PC-3 (cell line): ENCODE measurements around the gene CRYBG3. TPM values are rescaled to one million over a fixed set of nuclear protein-coding genes. Genes with fewer than 3 reads are reported as not detected.

Source experiments
- ATAC-seq: fragments of 200-7000 bp; cut with Tn5 transposase; 2 replicates; pipeline ENCODE4 v1.9.1; 2020; ENCODE audit warnings: mild to moderate bottlenecking, moderate library complexity
- BruUV-seq: library from RNA; stranded (reverse); fragments of 400-500 nt; replicated peaks from 2 replicates; lab custom pipeline; 2021; lab: Mats Ljungman, UMichigan
- CTCF ChIA-PET: fragments of 300-600 bp; sonication (Branson Sonifier 250); formaldehyde crosslinking; loops from one replicate; lab custom pipeline; 2022; ENCODE audit warnings: antibody characterized with exemption; lab: Charles Lee
- POLR2A ChIA-PET: fragments of 300-600 bp; sonication (Branson Sonifier 250); formaldehyde crosslinking; loops from one replicate; lab custom pipeline; 2022; ENCODE audit warnings: antibody characterized with exemption; ENCODE audit not compliant: unreplicated experiment; lab: Charles Lee
- DNase-seq: peaks from one replicate; pipeline ENCODE4 v3.0.0-alpha.2; 2015
- H2AFZ ChIP-seq: fragments of 300-600 bp; sonication (generic); 2 replicates; pipeline ENCODE4 v1.6.0; 2016; ENCODE audit warnings: antibody characterized with exemption, low read length
- H3F3A ChIP-seq: fragments of 300-600 bp; sonication (generic); one replicate; pipeline ENCODE4 v1.6.0; 2017; ENCODE audit warnings: antibody characterized with exemption, low read length, control low read depth, mild to moderate bottlenecking; ENCODE audit not compliant: unreplicated experiment
- H3K27ac ChIP-seq: fragments of 300-600 bp; sonication (generic); 2 replicates; pipeline ENCODE4 v1.5.1; 2016; ENCODE audit warnings: mild to moderate bottlenecking, low read length
- H3K27me3 ChIP-seq: fragments of 300-600 bp; sonication (generic); 2 replicates; pipeline ENCODE4 v1.6.1; 2016; ENCODE audit warnings: low read length, mixed read lengths
- H3K36me3 ChIP-seq: fragments of 300-600 bp; sonication (generic); 2 replicates; pipeline ENCODE4 v1.6.1; 2016; ENCODE audit warnings: low read depth, mixed run types, low read length, mixed read lengths
- H3K4me1 ChIP-seq: fragments of 300-600 bp; sonication (generic); 2 replicates; pipeline ENCODE4 v1.5.1; 2016; ENCODE audit warnings: low read length; ENCODE audit not compliant: insufficient read depth
- H3K4me2 ChIP-seq: fragments of 300-600 bp; sonication (generic); 2 replicates; pipeline ENCODE4 v1.6.0; 2016; ENCODE audit warnings: low read length
- H3K4me3 ChIP-seq: fragments of 300-600 bp; sonication (generic); 2 replicates; pipeline ENCODE4 v1.5.1; 2016; ENCODE audit warnings: mild to moderate bottlenecking, low read length, mixed read lengths
- H3K79me2 ChIP-seq: fragments of 300-600 bp; sonication (generic); 2 replicates; pipeline ENCODE4 v1.6.1; 2017; ENCODE audit warnings: low read length, mixed read lengths
- H3K9ac ChIP-seq: fragments of 300-600 bp; sonication (generic); 2 replicates; pipeline ENCODE4 v1.6.0; 2016; ENCODE audit warnings: mild to moderate bottlenecking, low read length
- H3K9me2 ChIP-seq: fragments of 300-600 bp; sonication (generic); replicated peaks from 2 replicates; pipeline ENCODE4 v1.6.1; 2016; ENCODE audit warnings: mixed run types, low read length, mixed read lengths
- H3K9me3 ChIP-seq: fragments of 300-600 bp; sonication (generic); 2 replicates; pipeline ENCODE4 v1.6.1; 2016; ENCODE audit warnings: low read length, mixed read lengths
- H4K20me1 ChIP-seq: fragments of 300-600 bp; sonication (generic); 2 replicates; pipeline ENCODE4 v1.6.1; 2016; ENCODE audit warnings: low read length, mixed read lengths
- CTCF ChIP-seq: fragments of 300-600 bp; sonication (generic); conservative IDR thresholded peaks from 2 replicates; pipeline ENCODE4 v1.5.1; 2017; ENCODE audit warnings: antibody characterized with exemption, low read depth, mild to moderate bottlenecking, low read length
- EZH2 ChIP-seq: fragments of 300-600 bp; sonication (generic); IDR thresholded peaks from one replicate; pipeline ENCODE4 v1.6.1; 2017; ENCODE audit warnings: antibody characterized with exemption, mild to moderate bottlenecking, low read length; ENCODE audit not compliant: unreplicated experiment
- EZH2phosphoT487 ChIP-seq: fragments of 300-600 bp; sonication (generic); IDR thresholded peaks from 2 replicates; pipeline ENCODE4 v1.6.1; 2018; ENCODE audit warnings: mild to moderate bottlenecking, antibody characterized with exemption, low read length, borderline replicate concordance
- intact Hi-C: fragments of 100-400 bp; cut with micrococcal nuclease; formaldehyde crosslinking; loops from 2 replicates; pipeline ENCODE4 v1.9.0; 2023
- total RNA-seq: library from RNA; depleted of rRNA; stranded (reverse); fragments of >200 nt; gene quantifications from 2 replicates; pipeline ENCODE4 v1.2.3, GENCODE V29; 2014

The CRYBG3 gene
- total RNA-seq, 1 experiment from 2014 or later: 11.4 TPM

- Histone ChIP-seq H3K36me3 (peaks cover 17% of the 10 kb centered on the region; the same call in 1 of the 2 replicates), H4K20me1 (no peaks in the 10 kb centered on the region; the same call in 1 of the 2 replicates), H3K9me3 (no peaks in the 10 kb centered on the region), H3K27me3 (no peaks in the 10 kb centered on the region), H3F3A (no peaks in the 10 kb centered on the region), H3K4me2 (peak overlapping the region; percentile 92), H3K27ac (no peak overlapping the region), H3K79me2 (peaks cover 65% of the 10 kb centered on the region), H3K9ac (no peak overlapping the region), H3K4me3 (peak overlapping the region; percentile 75), H2AFZ (no peak overlapping the region), H3K4me1 (peaks cover 22% of the 10 kb centered on the region), H3K9me2 (no peaks in the 10 kb centered on the region)
- DNase-seq (no peak), ATAC-seq (no peak)
- intact Hi-C loops: loop anchor here (2.0 to 5.0 kb wide), 3 partner anchors 53 to 149 kb away; no protein-coding TSS in a partner anchor
- ChIA-PET POLR2A (no interaction called here), CTCF (interaction anchor here (0.6 kb wide), 1 partner anchor 148 kb away, joined by 4 read pairs; the partner anchor contains the start of gene CRYBG3)
- BruUV-seq: no TSS peak
- TF ChIP-seq EZH2 (no peak), EZH2phosphoT487 (no peak), CTCF (no peak)
Measured at GRCh38 chr3:97970156-97970555, 148.3 kb downstream of the CRYBG3 start.

GRCh38 chr3:97970956-97971620 is 149.3 kb downstream of the CRYBG3 start:
- no peak for TF ChIP-seq EZH2phosphoT487
- no peak for TF ChIP-seq CTCF
- TF ChIP-seq EZH2: no peak
- ChIA-PET POLR2A (interaction anchor here (0.6 kb wide), 1 partner anchor 14 kb away, joined by 10 read pairs; no protein-coding TSS in a partner anchor), CTCF (no interaction called here)

More at GRCh38 chr3:97970956-97971620, 149.3 kb downstream of the CRYBG3 start:
- H3K4me3 ChIP-seq: peak overlapping the region; percentile 75
- no peaks in the 10 kb centered on the region for H3F3A ChIP-seq
- DNase-seq: no peak
- H3K27ac ChIP-seq: peak overlapping the region; percentile 40
- no peaks in the 10 kb centered on the region for H3K9me2 ChIP-seq
- H3K27me3 ChIP-seq: no peaks in the 10 kb centered on the region
- BruUV-seq: no TSS peak
- ATAC-seq: no peak
- intact Hi-C loops: loop anchor here (2.0 to 5.0 kb wide), 3 partner anchors 52 to 150 kb away; no protein-coding TSS in a partner anchor
- H4K20me1 ChIP-seq: no peaks in the 10 kb centered on the region; the same call in 1 of the 2 replicates
- peak overlapping the region; percentile 63 for H2AFZ ChIP-seq
- peak overlapping the region; percentile 69 for H3K9ac ChIP-seq
- peaks cover 22% of the 10 kb centered on the region for H3K4me1 ChIP-seq
- H3K79me2 ChIP-seq: peaks cover 57% of the 10 kb centered on the region
- H3K9me3 ChIP-seq: no peaks in the 10 kb centered on the region
- H3K4me2 ChIP-seq: peak overlapping the region; percentile 92
- H3K36me3 ChIP-seq: peaks cover 10% of the 10 kb centered on the region; the same call in 1 of the 2 replicates
